ENCODE measurements around the gene TMC5. TPM values are rescaled to one million over a fixed set of nuclear protein-coding genes. Genes with fewer than 3 reads are reported as not detected.
"Not testable (repeated sequence)": the region's sequence is repeated elsewhere in the genome, so short reads cannot be mapped to it uniquely, and the experiment has no call there.

TMC5 gene
- total RNA-seq, 1 donor from 2014 or later: not detected

- DNase-seq (ENCODE audit: extremely low read depth, low read depth, low spot score): no peak
Observed at GRCh38 chr16:19528666-19529065, 111.0 kb downstream of the TMC5 start.

- no peak for DNase-seq (ENCODE audit: extremely low read depth, low read depth, low spot score)
Observed at GRCh38 chr16:19532601-19533000, 114.9 kb downstream of the TMC5 start.

- no peak for DNase-seq (ENCODE audit: extremely low read depth, low read depth, low spot score)
Observed at GRCh38 chr16:19540241-19540970, 122.7 kb downstream of the TMC5 start.

- DNase-seq (ENCODE audit: extremely low read depth, low read depth, low spot score): no peak
Observed at GRCh38 chr16:19542138-19542821, 124.6 kb downstream of the TMC5 start.

GRCh38 chr16:19543278-19543996, 125.8 kb downstream of the TMC5 start:
- DNase-seq (ENCODE audit: extremely low read depth, low read depth, low spot score): not testable (repeated sequence)

- no peak for DNase-seq (ENCODE audit: extremely low read depth, low read depth, low spot score)
Observed at GRCh38 chr16:19548144-19548543, 130.5 kb downstream of the TMC5 start.

Other genes starting within 250 kb of the TMC5 start
- 3.6 and 5.8 TPM in 2 replicates for gene SYT17, start 249.6 kb upstream of the TMC5 start, total RNA-seq
- gene CLEC19A, start 132.2 kb upstream of the TMC5 start, total RNA-seq: not detected in 2 replicates
- gene GDE1, start 104.2 kb downstream of the TMC5 start, total RNA-seq: 48.9 and 54.6 TPM in 2 replicates
- 5.0 and 11.0 TPM in 2 replicates for gene CCP110, start 106.1 kb downstream of the TMC5 start, total RNA-seq
- gene VPS35L, start 137.8 kb downstream of the TMC5 start, total RNA-seq: 68.0 and 70.8 TPM in 2 replicates